IMR-90 (cell line): ENCODE results near the gene ALDH1A2. TPM values are rescaled to one million over a fixed set of nuclear protein-coding genes. Genes with fewer than 3 reads are reported as not detected.

ENCODE experiments used
- ATAC-seq: fragments of 200-7000 bp; cut with Tn5 transposase; 2 replicates; pipeline ENCODE4 v1.9.1; 2020; ENCODE audit warnings: low read depth, mild to moderate bottlenecking, moderate library complexity
- BruUV-seq: library from RNA; stranded (reverse); fragments of 400-500 nt; replicated peaks from 2 replicates; lab custom pipeline; 2021; lab: Mats Ljungman, UMichigan
- CTCF ChIA-PET: fragments of 300-600 bp; formaldehyde crosslinking; extraction: SDS; loops from one replicate; lab custom pipeline; 2021; ENCODE audit warnings: antibody characterized with exemption; lab: Yijun Ruan, JAX
- POLR2A ChIA-PET: fragments of 300-600 bp; sonication (Branson Sonifier 250); formaldehyde crosslinking; loops from one replicate; lab custom pipeline; 2022; ENCODE audit warnings: antibody characterized with exemption; ENCODE audit not compliant: unreplicated experiment; lab: Charles Lee
- DNase-seq: peaks from one replicate; pipeline ENCODE4 v3.0.0; 2013
- H2AFZ ChIP-seq: replicated peaks from 2 replicates; pipeline ENCODE3; 2013; ENCODE audit warnings: low read length, mild to moderate bottlenecking; ENCODE audit not compliant: poor library complexity
- H2AK5ac ChIP-seq: 2 replicates; pipeline ENCODE4 v1.6.1; 2013; ENCODE audit warnings: low read depth, low read length, inconsistent platforms
- H2AK9ac ChIP-seq: replicated peaks from 2 replicates; pipeline ENCODE3; 2013; ENCODE audit warnings: mild to moderate bottlenecking, low read depth, low read length, moderate library complexity; ENCODE audit not compliant: poor library complexity
- H2BK120ac ChIP-seq: 2 replicates; pipeline ENCODE4 v1.6.1; 2013; ENCODE audit warnings: low read depth, low read length, inconsistent platforms
- H2BK15ac ChIP-seq: 3 replicates; pipeline ENCODE4 v1.6.1; 2013; ENCODE audit warnings: low read depth, low read length, inconsistent platforms
- H2BK20ac ChIP-seq: 2 replicates; pipeline ENCODE4 v1.6.1; 2013; ENCODE audit warnings: low read depth, mild to moderate bottlenecking, inconsistent platforms, low read length, moderate library complexity
- H2BK5ac ChIP-seq: 2 replicates; pipeline ENCODE4 v1.6.1; 2013; ENCODE audit warnings: mild to moderate bottlenecking, low read depth, low read length, inconsistent platforms; ENCODE audit not compliant: poor library complexity, severe bottlenecking
- H3K14ac ChIP-seq: replicated peaks from 2 replicates; pipeline ENCODE4 v1.6.1; 2013; ENCODE audit warnings: low read depth, low read length, inconsistent platforms
- H3K18ac ChIP-seq: 2 replicates; pipeline ENCODE4 v1.6.1; 2013; ENCODE audit warnings: low read depth, low read length, control low read depth
- H3K23ac ChIP-seq: 2 replicates; pipeline ENCODE4 v1.6.1; 2013; ENCODE audit warnings: low read depth, low read length, inconsistent platforms
- H3K27ac ChIP-seq: 2 replicates; pipeline ENCODE4 v1.5.1; 2013; ENCODE audit warnings: mild to moderate bottlenecking, control low read depth, low read length; ENCODE audit not compliant: insufficient read depth
- H3K27me3 ChIP-seq: 2 replicates; pipeline ENCODE4 v1.6.1; 2013; ENCODE audit warnings: low read length; ENCODE audit not compliant: control insufficient read depth, insufficient read depth
- H3K36me3 ChIP-seq: 2 replicates; pipeline ENCODE4 v1.6.1; 2013; ENCODE audit warnings: low read length, mixed read lengths; ENCODE audit not compliant: control insufficient read depth, insufficient read depth
- H3K4ac ChIP-seq: 2 replicates; pipeline ENCODE4 v1.6.1; 2013; ENCODE audit warnings: low read depth, low read length, inconsistent platforms
- H3K4me1 ChIP-seq: 2 replicates; pipeline ENCODE4 v1.6.1; 2013; ENCODE audit warnings: low read length, mixed read lengths; ENCODE audit not compliant: control insufficient read depth, insufficient read depth
- H3K4me2 ChIP-seq: 2 replicates; pipeline ENCODE4 v1.6.1; 2013; ENCODE audit warnings: low read depth, mild to moderate bottlenecking, control low read depth, low read length, moderate library complexity
- H3K4me3 ChIP-seq: 2 replicates; pipeline ENCODE4 v1.5.1; 2013; ENCODE audit warnings: low read depth, mild to moderate bottlenecking, control low read depth, low read length, moderate library complexity; ENCODE audit not compliant: insufficient read depth
- H3K56ac ChIP-seq: 2 replicates; pipeline ENCODE4 v1.6.1; 2013; ENCODE audit warnings: low read length, inconsistent platforms; ENCODE audit not compliant: insufficient read depth; ENCODE audit errors: extremely low read depth
- H3K79me1 ChIP-seq, 2 experiments: 2 replicates each; pipeline ENCODE4 v1.6.1; 2013; ENCODE audit warnings: low read length in 2 of 2, inconsistent platforms in 1 of 2, low read depth in 1 of 2
- H3K9ac ChIP-seq: 2 replicates; pipeline ENCODE4 v1.6.1; 2013; ENCODE audit warnings: low read depth, low read length, control low read depth
- H3K9me1 ChIP-seq: 2 replicates; pipeline ENCODE4 v1.6.1; 2013; ENCODE audit warnings: low read length, inconsistent platforms; ENCODE audit not compliant: insufficient read depth
- H3K9me3 ChIP-seq: 2 replicates; pipeline ENCODE4 v1.6.1; 2013; ENCODE audit warnings: low read length; ENCODE audit not compliant: control insufficient read depth, insufficient read depth
- H4K20me1 ChIP-seq: 2 replicates; pipeline ENCODE4 v1.6.1; 2013; ENCODE audit warnings: low read length, inconsistent platforms; ENCODE audit not compliant: insufficient read depth
- H4K5ac ChIP-seq: 2 replicates; pipeline ENCODE4 v1.6.1; 2013; ENCODE audit warnings: mild to moderate bottlenecking, low read depth, low read length, control low read depth
- H4K8ac ChIP-seq, 2 experiments: 2 replicates each; pipeline ENCODE4 v1.6.1; 2013; ENCODE audit warnings: low read depth in 2 of 2, low read length in 2 of 2, control low read depth in 1 of 2, inconsistent platforms in 1 of 2
- H4K91ac ChIP-seq: 2 replicates; pipeline ENCODE4 v1.6.1; 2013; ENCODE audit warnings: low read depth, low read length, inconsistent platforms; ENCODE audit not compliant: insufficient read depth
- CTCF ChIP-seq: conservative IDR thresholded peaks from 2 replicates; pipeline ENCODE4 v1.5.1; 2012; ENCODE audit warnings: mild to moderate bottlenecking, low read depth, low read length, improper control_type of control experiment
- MAFK ChIP-seq: IDR thresholded peaks from 2 replicates; pipeline ENCODE4 v1.6.1; 2012; ENCODE audit warnings: low read depth, low read length, improper control_type of control experiment
- MAZ ChIP-seq: IDR thresholded peaks from 2 replicates; pipeline ENCODE4 v1.6.1; 2012; ENCODE audit warnings: low read depth, mild to moderate bottlenecking, low read length, improper control_type of control experiment, moderate library complexity, borderline replicate concordance
- RAD21 ChIP-seq: IDR thresholded peaks from 2 replicates; pipeline ENCODE4 v1.6.1; 2012; ENCODE audit warnings: low read length, improper control_type of control experiment
- RCOR1 ChIP-seq: IDR thresholded peaks from 2 replicates; pipeline ENCODE4 v1.6.1; 2012; ENCODE audit warnings: mild to moderate bottlenecking, low read length, improper control_type of control experiment; ENCODE audit not compliant: insufficient replicate concordance
- SMC3 ChIP-seq: fragments of 150-350 bp; IDR thresholded peaks from 2 replicates; pipeline ENCODE4 v1.6.1; 2016; ENCODE audit warnings: low read depth, mild to moderate bottlenecking, antibody characterized with exemption, low read length, moderate library complexity
- USF2 ChIP-seq: fragments of 150-350 bp; IDR thresholded peaks from 2 replicates; pipeline ENCODE4 v1.6.1; 2017; ENCODE audit warnings: mild to moderate bottlenecking, antibody characterized with exemption, low read length, low read depth
- WGBS, 2 experiments: methylation state at CpG; one replicate each; pipeline versions ENCODE4 v1.1.5 to v1.1.7; 2013; ENCODE audit warnings: missing lambda C conversion rate in 2 of 2; ENCODE audit not compliant: insufficient read length in 1 of 2; ENCODE audit errors: extremely low coverage in 2 of 2; 5-methylcytosine and 5-hydroxymethylcytosine counted together
- dilution Hi-C: fragments of 300-500 bp; cut with HindIII; formaldehyde crosslinking; loops from one replicate; pipeline ENCODE4 v1.14.3; 2018; ENCODE audit warnings: low sequenced_read_pairs; ENCODE audit not compliant: unreplicated experiment
- in situ Hi-C: fragments of 300-500 bp; cut with MboI; formaldehyde crosslinking; loops from 3 replicates; pipeline ENCODE4 v1.14.3; 2019; ENCODE audit warnings: low sequenced_read_pairs, inconsistent platforms, mixed read lengths
- intact Hi-C: fragments of 100-400 bp; cut with micrococcal nuclease; formaldehyde crosslinking; loops from 2 replicates; pipeline ENCODE4 v1.10.0; 2022
- polyA plus RNA-seq, 3 experiments: library from polyadenylated mRNA; depleted of rRNA; stranded (reverse); fragments of >200 nt; gene quantifications; 2 replicates each; pipeline ENCODE4 v1.2.3, GENCODE V29; 2012; ENCODE audit warnings: low replicate concordance in 1 of 3
- total RNA-seq: library from RNA; depleted of rRNA; stranded (reverse); fragments of >200 nt; gene quantifications from 2 replicates; pipeline ENCODE4 v1.2.3, GENCODE V29; 2012

Gene ALDH1A2
- total and polyA plus RNA-seq, 2 of the 4 experiments (the other 2 are of a cell fraction): not detected

GRCh38 chr15:57923750-57924149, 141.8 kb downstream of the ALDH1A2 start:
- TF ChIP-seq USF2: no peak
- no peak for TF ChIP-seq MAZ
- TF ChIP-seq MAFK: no peak
- TF ChIP-seq RAD21: no peak
- TF ChIP-seq CTCF: no peak
- no peak for TF ChIP-seq SMC3
- no peak for TF ChIP-seq RCOR1
- H3K9me1 ChIP-seq: no peaks in the 10 kb centered on the region
- H2BK15ac ChIP-seq: no peak overlapping the region
- no peak overlapping the region for H3K56ac ChIP-seq
- no peak overlapping the region for H2BK120ac ChIP-seq
- H3K36me3 ChIP-seq: no peaks in the 10 kb centered on the region
- H3K4me3 ChIP-seq: no peak overlapping the region
- no peak overlapping the region for H3K9ac ChIP-seq
- no peaks in the 10 kb centered on the region for H4K20me1 ChIP-seq
- no peaks in the 10 kb centered on the region for H3K4me1 ChIP-seq
- POLR2A ChIA-PET: no interaction called here
- no peaks in the 10 kb centered on the region for H3K9me3 ChIP-seq
- no peak overlapping the region for H3K4ac ChIP-seq
- H2AK5ac ChIP-seq: no peak overlapping the region
- no TSS peak for BruUV-seq
- no peak overlapping the region for H4K8ac ChIP-seq
- intact Hi-C loops (no loop called here), dilution Hi-C loops (no loop called here), in situ Hi-C loops (no loop called here)
- H3K4me2 ChIP-seq: no peak overlapping the region
- H3K27me3 ChIP-seq: no peaks in the 10 kb centered on the region
- no peak overlapping the region for H4K91ac ChIP-seq
- H2AFZ ChIP-seq: no peak overlapping the region
- H2AK9ac ChIP-seq: no peak overlapping the region
- no peak overlapping the region for H2BK20ac ChIP-seq
- H3K18ac ChIP-seq: no peak overlapping the region
- no peak for ATAC-seq
- no peaks in the 10 kb centered on the region for H3K79me1 ChIP-seq
- no peak overlapping the region for H3K14ac ChIP-seq
- H3K27ac ChIP-seq: no peak overlapping the region
- H3K23ac ChIP-seq: no peak overlapping the region
- DNase-seq: no peak
- no CpG with 5 or more reads among the region's 3 CpGs for WGBS, 2 experiments
- no peak overlapping the region for H4K5ac ChIP-seq
- H2BK5ac ChIP-seq: no peak overlapping the region
- CTCF ChIA-PET: no interaction called here
